ENCODE data around the gene E2F2. TPM values are rescaled to one million over a fixed set of nuclear protein-coding genes. Genes with fewer than 3 reads are reported as not detected.
"Not testable (repeated sequence)": the region's sequence is repeated elsewhere in the genome, so short reads cannot be mapped to it uniquely, and the experiment has no call there.

The E2F2 gene
- polyA plus RNA-seq, 3 donors from 2014 or later = 0.28 to 1.3 (median 1.2) TPM

DNA sequence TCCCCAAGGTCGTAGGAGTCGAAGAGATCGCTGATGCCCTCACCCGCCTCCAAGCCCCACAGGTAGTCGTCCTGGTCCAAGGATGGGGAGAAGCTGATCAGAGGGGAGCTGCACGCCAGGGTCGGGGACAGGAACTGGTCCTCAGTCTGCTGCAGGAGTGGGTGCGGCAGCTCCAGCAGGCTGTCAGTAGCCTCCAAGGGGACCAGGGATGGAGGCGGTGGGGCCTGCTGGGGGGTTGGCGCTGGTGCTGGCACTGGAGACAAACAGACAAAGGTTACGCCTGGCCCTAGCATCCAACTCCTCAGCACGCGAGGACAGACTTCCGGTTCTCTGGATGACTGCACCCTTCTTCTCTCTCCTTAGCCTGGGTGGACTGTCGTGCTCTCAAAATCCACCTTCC, 21.1 kb downstream of the E2F2 start:
- no peaks in the 10 kb centered on the region for H3K36me3 Mint-ChIP-seq
- peak overlapping the region in 1 of 6 donors; percentile 71 for H3K27ac Mint-ChIP-seq
- H3K4me1 Mint-ChIP-seq = no peaks in the 10 kb centered on the region
- peaks cover 0 to 1% (median 0%) of the 10 kb centered on the region in 3 donors for H3K27me3 Mint-ChIP-seq (ENCODE audit: low read depth in 3 of 3)
- no peak for DNase-seq
- no peak overlapping the region for H3K4me3 Mint-ChIP-seq
- no peaks in the 10 kb centered on the region for H3K9me3 Mint-ChIP-seq

DNA sequence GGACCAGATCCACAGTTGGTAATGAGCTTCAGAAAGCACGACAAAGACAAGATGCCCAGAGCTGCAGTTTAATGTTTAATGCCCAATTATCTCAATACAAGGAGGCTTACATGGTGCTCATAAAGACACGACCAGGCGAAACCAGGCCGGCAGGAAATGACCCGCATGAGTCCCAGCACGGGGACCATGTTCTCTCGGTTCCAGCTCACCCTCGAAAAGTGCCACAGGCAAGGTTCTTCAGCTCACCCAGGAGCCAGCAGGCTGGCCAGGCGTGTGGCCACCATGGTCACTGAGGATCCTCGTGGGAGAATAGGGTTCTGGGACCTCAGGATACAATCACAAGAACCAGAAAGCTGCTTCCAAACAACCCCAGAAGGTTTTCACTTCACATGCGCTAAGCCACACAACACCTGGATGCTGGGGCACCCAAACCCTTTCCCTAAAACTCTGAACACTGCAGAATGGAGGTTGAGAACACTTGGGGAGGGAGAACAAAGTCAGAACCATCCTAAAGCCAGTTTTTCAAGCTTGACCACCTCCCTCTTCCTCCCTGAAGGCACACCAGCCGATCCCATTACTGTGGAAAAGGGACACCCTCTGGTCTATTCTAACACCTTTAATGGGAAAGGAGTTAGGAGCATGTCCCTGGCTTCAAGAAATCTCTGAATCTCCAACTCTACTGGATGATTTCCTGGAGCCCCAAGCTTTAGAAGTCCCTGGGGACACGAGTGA, 24.5 kb downstream of the E2F2 start:
- Mint-ChIP-seq H3K27ac (peak overlapping the region in 1 of 6 donors; percentile 25), H3K27me3 (ENCODE audit: low read depth in 3 of 3) (peaks cover 0 to 1% (median 0%) of the 10 kb centered on the region in 3 donors)

DNA sequence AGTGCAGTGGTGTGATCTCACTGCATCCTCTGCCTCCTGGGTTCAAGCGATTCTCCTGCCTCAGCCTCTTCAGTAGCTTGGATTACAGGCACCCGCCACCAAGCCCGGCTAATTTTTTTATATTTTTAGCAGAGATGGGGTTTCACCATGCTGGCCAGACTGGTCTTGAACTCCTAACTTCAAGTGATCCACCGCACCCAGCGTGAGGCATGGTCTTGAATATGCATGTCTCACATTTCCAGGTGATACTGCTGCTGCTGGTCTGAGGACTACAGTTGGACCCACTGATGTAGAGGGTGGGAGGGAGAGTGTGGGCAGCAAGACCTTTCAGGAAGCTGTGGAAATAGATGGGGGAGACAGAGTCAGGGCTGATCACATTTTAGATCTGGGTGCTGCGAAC, 25.2 kb downstream of the E2F2 start:
- H3K9me3 Mint-ChIP-seq = no peaks in the 10 kb centered on the region
- H3K36me3 Mint-ChIP-seq = no peaks in the 10 kb centered on the region
- no peak overlapping the region for H3K4me3 Mint-ChIP-seq
- H3K27ac Mint-ChIP-seq = no peak overlapping the region
- H3K27me3 Mint-ChIP-seq (ENCODE audit: low read depth in 3 of 3) = peaks cover 0 to 2% (median 1%) of the 10 kb centered on the region in 3 donors
- H3K4me1 Mint-ChIP-seq = no peaks in the 10 kb centered on the region
- no peak for DNase-seq

More for the DNA sequence above, 24.5 kb downstream of the E2F2 start:
- no peaks in the 10 kb centered on the region for H3K9me3 Mint-ChIP-seq
- H3K4me1 Mint-ChIP-seq = no peaks in the 10 kb centered on the region
- no peak for DNase-seq
- no peaks in the 10 kb centered on the region for H3K36me3 Mint-ChIP-seq
- no peak overlapping the region for H3K4me3 Mint-ChIP-seq

DNA sequence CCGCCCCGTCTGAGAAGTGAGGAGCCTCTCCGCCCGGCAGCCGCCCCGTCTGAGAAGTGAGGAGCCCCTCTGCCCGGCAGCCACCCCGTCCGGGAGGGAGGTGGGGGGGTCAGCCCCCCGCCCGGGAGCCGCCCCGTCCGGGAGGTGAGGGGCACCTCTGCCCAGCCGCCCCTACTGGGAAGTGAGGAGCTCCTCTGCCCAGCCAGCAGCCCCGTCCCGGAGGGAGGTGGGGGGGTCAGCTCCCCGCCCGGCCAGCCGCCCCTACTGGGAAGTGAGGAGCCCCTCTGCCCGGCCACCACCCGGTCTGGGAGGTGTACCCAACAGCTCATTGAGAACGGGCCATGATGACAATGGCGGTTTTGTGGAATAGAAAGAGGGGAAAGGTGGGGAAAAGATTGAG, 26.9 kb downstream of the E2F2 start:
- H3K4me1 Mint-ChIP-seq; H3K9me3 Mint-ChIP-seq; H3K4me3 Mint-ChIP-seq; H3K36me3 Mint-ChIP-seq; DNase-seq; H3K27me3 Mint-ChIP-seq (ENCODE audit: low read depth in 3 of 3); H3K27ac Mint-ChIP-seq: not testable (repeated sequence)

DNA sequence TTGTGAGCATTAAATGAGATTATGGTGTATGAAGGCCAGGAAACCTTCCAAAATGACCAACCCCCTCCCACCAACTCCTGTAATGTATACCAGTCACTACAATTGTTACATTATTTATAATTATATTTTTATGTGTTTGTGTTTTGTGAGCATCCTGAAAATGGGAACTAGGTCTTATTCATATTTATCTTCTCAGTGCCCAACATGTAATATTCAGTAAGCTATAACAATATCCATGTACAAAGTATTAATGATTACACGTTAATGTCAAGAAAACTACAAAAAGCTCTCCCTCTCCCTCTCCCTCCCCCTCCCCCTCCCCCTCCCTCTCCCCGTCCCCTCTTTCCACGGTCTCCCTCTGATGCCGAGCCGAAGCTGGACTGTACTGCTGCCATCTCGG, 28.1 kb downstream of the E2F2 start:
- Mint-ChIP-seq H3K4me3 (no peak overlapping the region), H3K9me3 (no peaks in the 10 kb centered on the region), H3K4me1 (no peaks in the 10 kb centered on the region), H3K27ac (no peak overlapping the region), H3K27me3 (ENCODE audit: low read depth in 3 of 3) (peaks cover 0 to 2% (median 0%) of the 10 kb centered on the region in 3 donors), H3K36me3 (no peaks in the 10 kb centered on the region)
- no peak for DNase-seq

DNA sequence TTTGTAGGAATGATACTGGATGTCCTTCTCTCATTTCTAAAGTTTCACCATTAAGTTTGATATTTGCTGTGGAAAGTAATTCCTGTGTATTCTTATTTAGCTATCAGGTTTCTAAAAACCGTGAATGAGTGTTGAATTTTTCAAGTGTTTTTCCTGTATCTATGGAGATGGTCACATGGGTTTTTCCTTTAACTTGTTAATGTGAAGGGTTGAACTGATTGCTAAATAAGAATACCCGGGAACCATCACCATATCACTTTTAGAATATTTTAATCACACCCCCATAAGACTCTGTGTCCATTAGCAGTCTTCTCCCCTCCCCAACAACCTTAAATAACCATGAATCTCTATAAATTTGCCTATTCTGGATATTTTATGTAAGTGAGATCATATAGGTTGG, 30.6 kb downstream of the E2F2 start:
- H3K9me3 Mint-ChIP-seq = no peaks in the 10 kb centered on the region
- DNase-seq = no peak
- peaks cover 0 to 2% (median under 1%) of the 10 kb centered on the region in 3 donors for H3K27me3 Mint-ChIP-seq (ENCODE audit: low read depth in 3 of 3)
- H3K36me3 Mint-ChIP-seq = no peaks in the 10 kb centered on the region
- H3K27ac Mint-ChIP-seq = no peak overlapping the region
- H3K4me3 Mint-ChIP-seq = no peak overlapping the region
- no peaks in the 10 kb centered on the region for H3K4me1 Mint-ChIP-seq

DNA sequence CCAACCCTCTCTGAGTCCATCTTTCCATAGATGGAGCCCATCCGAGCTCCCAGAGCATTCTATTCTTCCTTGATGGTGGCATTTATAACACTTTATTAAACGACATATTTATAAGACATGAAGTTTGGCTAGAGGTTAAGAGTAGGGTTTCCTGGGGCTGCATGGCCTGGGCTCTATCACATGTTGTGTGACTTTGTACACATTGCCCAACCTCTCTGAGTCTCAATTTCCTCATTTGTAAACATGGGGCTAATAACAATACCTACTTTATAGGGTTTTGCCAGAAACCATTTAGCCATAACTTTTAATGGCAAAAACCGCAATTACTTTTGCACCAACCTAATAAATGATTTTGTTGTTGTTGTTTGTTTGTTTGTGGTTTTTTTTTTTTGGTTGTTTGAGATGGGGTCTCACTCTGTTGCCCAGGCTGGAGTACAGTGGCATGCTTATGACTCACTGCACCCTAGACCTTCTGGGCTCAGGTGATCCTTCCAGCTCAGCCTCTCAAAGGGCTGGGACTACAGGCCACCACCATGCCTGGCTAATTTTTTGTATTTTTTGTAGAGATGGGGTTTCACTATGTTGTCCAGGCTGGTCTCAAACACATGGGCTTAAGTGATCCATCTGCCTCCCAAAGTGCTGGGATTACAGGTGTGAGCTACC, 33.1 kb downstream of the E2F2 start:
- Mint-ChIP-seq H3K27ac (no peak overlapping the region), H3K9me3 (no peaks in the 10 kb centered on the region), H3K27me3 (ENCODE audit: low read depth in 3 of 3) (peaks cover 0 to 2% (median 1%) of the 10 kb centered on the region in 3 donors), H3K4me3 (no peak overlapping the region), H3K36me3 (no peaks in the 10 kb centered on the region), H3K4me1 (no peaks in the 10 kb centered on the region)
- DNase-seq = no peak

DNA sequence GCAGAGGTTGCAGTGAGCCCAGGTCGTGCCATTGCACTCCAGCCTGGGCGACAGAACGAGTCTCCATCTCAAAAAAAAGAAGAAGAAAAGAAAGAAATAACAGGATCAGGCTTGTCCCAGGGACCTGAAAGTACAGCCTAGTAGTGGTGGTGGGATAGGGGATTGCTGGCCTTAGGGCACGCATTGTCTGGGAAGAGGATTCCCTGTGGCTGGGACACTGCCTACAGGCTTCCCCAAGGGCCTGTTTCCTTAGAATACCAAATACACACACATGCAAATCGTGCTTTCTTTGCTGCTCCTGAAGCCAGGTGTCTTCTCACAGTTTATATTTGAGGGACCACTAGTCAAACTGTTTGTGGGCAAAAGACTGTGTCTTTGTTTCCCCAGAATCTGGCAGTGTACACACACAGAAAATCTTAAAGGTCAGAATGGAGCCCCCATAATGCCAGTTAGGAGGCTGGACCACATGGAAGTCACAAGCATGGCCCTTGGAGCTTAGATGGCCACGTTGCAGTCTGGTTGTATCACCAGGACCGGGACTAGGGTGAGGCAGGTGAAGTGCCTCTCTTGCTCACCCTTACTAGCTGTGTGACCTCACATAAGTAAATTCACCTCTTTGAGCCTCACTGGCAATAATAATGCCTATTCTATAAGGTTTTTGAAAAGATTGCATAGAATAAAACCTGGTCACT, 34.4 kb downstream of the E2F2 start:
- Mint-ChIP-seq H3K4me3 (no peak overlapping the region), H3K27ac (no peak overlapping the region), H3K27me3 (ENCODE audit: low read depth in 3 of 3) (peaks cover 1 to 3% (median 2%) of the 10 kb centered on the region in 3 donors), H3K4me1 (no peaks in the 10 kb centered on the region), H3K9me3 (no peaks in the 10 kb centered on the region), H3K36me3 (no peaks in the 10 kb centered on the region)
- DNase-seq = no peak

DNA sequence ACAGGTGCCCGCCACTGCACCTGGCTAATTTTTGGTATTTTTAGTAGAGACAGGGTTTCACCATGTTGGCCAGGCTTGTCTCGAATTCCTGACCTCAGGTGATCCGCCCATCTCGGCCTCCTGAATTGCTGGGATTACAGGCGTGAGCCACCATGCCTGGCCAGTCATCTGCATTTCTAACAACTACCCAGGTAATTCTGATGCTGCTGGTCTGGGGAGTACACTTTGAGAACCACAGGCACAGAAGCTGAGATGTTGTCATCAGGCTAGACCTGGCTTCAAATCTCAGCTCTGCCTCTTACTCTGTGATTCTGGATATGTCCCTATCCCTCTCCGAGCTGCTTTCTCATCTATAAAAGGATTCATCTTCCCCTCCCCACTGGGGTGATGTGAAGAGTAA, 36.2 kb downstream of the E2F2 start:
- not testable (repeated sequence) for H3K4me3 Mint-ChIP-seq; H3K27ac Mint-ChIP-seq; H3K27me3 Mint-ChIP-seq (ENCODE audit: low read depth in 3 of 3); H3K4me1 Mint-ChIP-seq; H3K9me3 Mint-ChIP-seq; DNase-seq; H3K36me3 Mint-ChIP-seq

DNA sequence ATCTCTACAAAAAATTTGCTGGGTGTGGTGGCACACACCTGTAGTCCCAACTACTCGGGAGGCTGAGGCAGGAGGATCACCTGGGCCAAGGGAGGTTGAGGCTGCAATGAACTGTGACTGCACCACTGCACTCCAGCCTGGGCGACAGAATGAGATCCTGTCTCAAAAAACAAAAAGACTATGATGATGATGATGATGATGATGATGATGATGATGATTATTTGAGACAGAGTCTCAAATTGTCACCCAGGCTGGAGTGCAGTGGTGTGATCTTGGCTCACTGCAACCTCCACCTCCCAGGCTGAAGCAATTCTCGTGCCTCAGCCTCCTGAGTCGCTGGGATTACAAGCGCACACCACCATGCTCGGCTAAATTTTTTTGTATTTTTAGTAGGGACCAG, 38.3 kb downstream of the E2F2 start:
- not testable (repeated sequence) for DNase-seq, H3K27ac Mint-ChIP-seq, H3K4me1 Mint-ChIP-seq, H3K4me3 Mint-ChIP-seq, H3K36me3 Mint-ChIP-seq, H3K9me3 Mint-ChIP-seq
- peaks cover 8 to 15% (median 9%) of the 10 kb centered on the region in 3 donors for H3K27me3 Mint-ChIP-seq (ENCODE audit: low read depth in 3 of 3)

DNA sequence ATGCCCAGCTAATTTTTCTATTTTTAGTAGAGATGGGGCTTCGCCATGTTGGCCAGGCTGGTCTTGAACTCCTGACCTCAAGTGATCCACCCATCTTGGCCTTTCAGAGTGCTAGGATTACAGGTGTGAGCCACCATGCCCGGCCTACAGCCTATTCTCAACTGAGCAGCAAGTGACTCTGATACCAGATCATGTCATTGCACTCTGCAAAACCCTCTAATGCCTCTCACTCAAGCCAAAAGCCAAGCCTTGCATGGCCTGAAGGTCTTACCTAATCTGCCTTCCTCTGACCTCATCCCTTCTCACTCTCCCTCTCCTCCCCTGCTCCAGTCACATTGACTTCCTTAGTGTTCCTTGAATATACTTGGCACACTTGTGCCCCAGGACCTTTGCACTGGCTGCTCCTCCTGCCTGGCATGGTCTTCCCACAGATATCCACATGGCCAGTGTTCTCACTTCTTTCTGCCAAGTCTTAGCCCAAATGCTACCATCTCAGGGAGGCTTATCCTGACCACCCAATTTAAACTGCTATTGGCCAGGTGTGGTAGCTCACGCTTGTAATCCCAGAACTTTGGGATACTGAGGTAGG, 38.8 kb downstream of the E2F2 start:
- Mint-ChIP-seq H3K4me1 (no peaks in the 10 kb centered on the region), H3K4me3 (no peak overlapping the region), H3K27ac (no peak overlapping the region)

DNA sequence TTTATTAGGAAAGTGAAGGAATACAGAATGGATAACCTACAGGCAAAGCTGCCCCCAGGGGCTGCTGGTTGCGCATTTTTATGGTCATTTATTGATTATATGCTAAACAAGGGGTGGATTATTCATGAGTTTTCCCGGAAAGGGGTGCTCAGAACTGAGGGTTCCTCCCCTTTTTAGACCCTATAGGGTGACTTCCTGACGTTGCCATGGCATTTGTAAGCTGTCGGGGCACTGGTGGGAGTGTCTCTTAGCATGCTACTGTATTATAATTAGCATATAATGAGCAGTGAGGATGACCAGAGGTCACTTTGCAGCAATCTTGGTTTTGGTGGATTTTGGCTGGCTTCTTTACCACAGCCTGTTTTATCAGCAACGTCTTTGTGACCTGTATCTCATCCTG, 41.2 kb downstream of the E2F2 start:
- H3K27me3 Mint-ChIP-seq (ENCODE audit: low read depth in 3 of 3) = peaks cover 16 to 21% (median 19%) of the 10 kb centered on the region in 3 donors
- no peak overlapping the region for H3K4me3 Mint-ChIP-seq

More for the DNA sequence above, 38.8 kb downstream of the E2F2 start:
- Mint-ChIP-seq H3K9me3 (no peaks in the 10 kb centered on the region), H3K27me3 (ENCODE audit: low read depth in 3 of 3) (peaks cover 11 to 15% (median 12%) of the 10 kb centered on the region in 3 donors), H3K36me3 (no peaks in the 10 kb centered on the region)
- no peak for DNase-seq

DNA sequence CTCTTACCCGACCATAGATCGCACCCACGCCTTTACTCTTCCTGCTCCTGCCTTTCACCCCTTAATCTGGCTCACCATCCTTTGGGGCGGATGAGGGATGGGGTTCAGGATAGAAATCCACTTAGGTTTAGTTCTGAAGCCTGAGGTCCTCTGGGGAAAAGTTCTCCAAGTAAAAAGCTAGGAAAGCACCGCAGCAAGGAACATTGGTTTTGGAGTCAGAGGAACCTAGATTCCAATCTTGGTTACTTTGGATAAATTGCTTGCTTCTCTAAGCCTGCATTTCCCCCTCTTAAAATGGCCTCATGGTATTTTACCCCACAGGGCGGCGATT, 46.1 kb downstream of the E2F2 start:
- Mint-ChIP-seq H3K36me3 (no peaks in the 10 kb centered on the region), H3K4me1 (peaks cover 14% of the 10 kb centered on the region in 2 donors), H3K9me3 (no peaks in the 10 kb centered on the region), H3K4me3 (peak overlapping the region; percentile 82 to 89 (median 85)), H3K27me3 (ENCODE audit: low read depth in 3 of 3) (peaks cover 19 to 26% (median 23%) of the 10 kb centered on the region in 3 donors), H3K27ac (peak overlapping the region in 1 of 6 donors; percentile 7)
- DNase-seq = no peak

More for the DNA sequence above, 41.2 kb downstream of the E2F2 start:
- no peak for DNase-seq
- no peaks in the 10 kb centered on the region for H3K9me3 Mint-ChIP-seq
- peaks cover 2 to 3% of the 10 kb centered on the region in 2 donors for H3K4me1 Mint-ChIP-seq
- no peak overlapping the region for H3K27ac Mint-ChIP-seq
- H3K36me3 Mint-ChIP-seq = no peaks in the 10 kb centered on the region
